WTC11 (cell line): ENCODE data around the gene SART1. TPM values are rescaled to one million over a fixed set of nuclear protein-coding genes. Genes with fewer than 3 reads are reported as not detected.
A peak's percentile ranks its signal among the peaks of the same experiment; 100 is the strongest.
"Not testable (repeated sequence)": the region's sequence is repeated elsewhere in the genome, so short reads cannot be mapped to it uniquely, and the experiment has no call there.

ENCODE experiments used
- ATAC-seq: fragments of 200-7000 bp; cut with Tn5 transposase; 2 replicates; pipeline ENCODE4 v1.10.0; 2021; ENCODE audit warnings: mild to moderate bottlenecking, moderate library complexity
- CTCF ChIA-PET: fragments of 300-600 bp; sonication (Branson Sonifier 250); formaldehyde crosslinking; loops from one replicate; lab custom pipeline; 2021; ENCODE audit warnings: antibody characterized with exemption; lab: Charles Lee
- POLR2A ChIA-PET: fragments of 350-600 bp; sonication (Branson Sonifier 250); formaldehyde crosslinking; loops from one replicate; lab custom pipeline; 2021; ENCODE audit warnings: antibody characterized with exemption; lab: Charles Lee
- DNase-seq: peaks from one replicate; pipeline ENCODE4 v3.0.0; 2021; ENCODE audit warnings: low spot score
- H3K27ac Mint-ChIP-seq: 2 replicates; pipeline ENCODE4 v1.8.0; 2021; ENCODE audit warnings: mixed read lengths
- H3K27me3 Mint-ChIP-seq: 2 replicates; pipeline ENCODE4 v1.8.0; 2021; ENCODE audit warnings: low read depth, mild to moderate bottlenecking, moderate library complexity, mixed read lengths
- H3K36me3 Mint-ChIP-seq: 2 replicates; pipeline ENCODE4 v1.8.0; 2021; ENCODE audit warnings: mixed read lengths
- H3K4me1 Mint-ChIP-seq: 2 replicates; pipeline ENCODE4 v1.8.0; 2022; ENCODE audit warnings: mixed read lengths
- H3K4me3 Mint-ChIP-seq: 2 replicates; pipeline ENCODE4 v1.8.0; 2021; ENCODE audit warnings: mild to moderate bottlenecking, moderate library complexity, mixed read lengths
- H3K9me3 Mint-ChIP-seq: 2 replicates; pipeline ENCODE4 v1.8.0; 2021; ENCODE audit warnings: mixed read lengths
- FOXP1 ChIP-seq: sonication (generic); formaldehyde crosslinking; IDR thresholded peaks from 2 replicates; pipeline ENCODE4 v1.8.0; 2022; ENCODE audit warnings: missing genetic modification reagents, mild to moderate bottlenecking, moderate library complexity, borderline replicate concordance
- IRF2 ChIP-seq: sonication (generic); formaldehyde crosslinking; IDR thresholded peaks from 2 replicates; pipeline ENCODE4 v1.8.0; 2022; ENCODE audit warnings: low read depth, missing genetic modification reagents, borderline replicate concordance
- JAZF1 ChIP-seq: fragments of 250-450 bp; sonication (Bioruptor Pico); IDR thresholded peaks from 2 replicates; pipeline ENCODE4 v1.9.0; 2021; ENCODE audit warnings: moderate library complexity, mild to moderate bottlenecking, inconsistent platforms
- NR1H2 ChIP-seq: sonication (generic); formaldehyde crosslinking; IDR thresholded peaks from 2 replicates; pipeline ENCODE4 v1.9.0; 2021; ENCODE audit warnings: mild to moderate bottlenecking, moderate library complexity, missing genetic modification reagents
- PRRX2 ChIP-seq: fragments of 250-450 bp; sonication (Bioruptor Pico); IDR thresholded peaks from 2 replicates; pipeline ENCODE4 v1.8.0; 2021; ENCODE audit warnings: mild to moderate bottlenecking
- RORB ChIP-seq: fragments of 250-450 bp; sonication (Bioruptor Pico); IDR thresholded peaks from 2 replicates; pipeline ENCODE4 v1.9.0; 2021; ENCODE audit warnings: mild to moderate bottlenecking
- SMAD4 ChIP-seq: sonication (generic); formaldehyde crosslinking; IDR thresholded peaks from 2 replicates; pipeline ENCODE4 v1.8.0; 2022; ENCODE audit warnings: mild to moderate bottlenecking, missing genetic modification reagents
- ZNF219 ChIP-seq: sonication (generic); formaldehyde crosslinking; IDR thresholded peaks from 2 replicates; pipeline ENCODE4 v1.8.0; 2023; ENCODE audit warnings: missing genetic modification reagents, mild to moderate bottlenecking, borderline replicate concordance
- ZNF317 ChIP-seq: sonication (generic); formaldehyde crosslinking; IDR thresholded peaks from 2 replicates; pipeline ENCODE4 v1.8.1; 2023; ENCODE audit warnings: low read depth, mild to moderate bottlenecking, moderate library complexity, missing genetic modification reagents, borderline replicate concordance
- ZNF671 ChIP-seq: fragments of 250-450 bp; sonication (Bioruptor Pico); IDR thresholded peaks from 2 replicates; pipeline ENCODE4 v1.8.0; 2021; ENCODE audit warnings: mild to moderate bottlenecking
- total RNA-seq: library from RNA; stranded (reverse); gene quantifications from 3 replicates; pipeline ENCODE4 v1.2.3, GENCODE V29; 2021
- TF ChIP-seq, protein P1 (sequence below): sonication (generic); formaldehyde crosslinking; IDR thresholded peaks from 2 replicates; pipeline ENCODE4 v1.8.0; 2022; ENCODE audit warnings: missing genetic modification reagents
- TF ChIP-seq, protein P2 (sequence below): sonication (generic); formaldehyde crosslinking; IDR thresholded peaks from 2 replicates; pipeline ENCODE4 v1.8.0; 2023; ENCODE audit warnings: missing genetic modification reagents, mild to moderate bottlenecking, borderline replicate concordance
- TF ChIP-seq, protein P3 (sequence below): sonication (generic); formaldehyde crosslinking; IDR thresholded peaks from 2 replicates; pipeline ENCODE4 v1.8.0; 2022; ENCODE audit warnings: mild to moderate bottlenecking, missing genetic modification reagents
- TF ChIP-seq, protein P4 (sequence below): sonication (generic); formaldehyde crosslinking; IDR thresholded peaks from 2 replicates; pipeline ENCODE4 v1.8.1; 2022; ENCODE audit warnings: low read depth, mild to moderate bottlenecking, moderate library complexity, missing genetic modification reagents, borderline replicate concordance
- TF ChIP-seq, protein P5 (sequence below): sonication (generic); formaldehyde crosslinking; conservative IDR thresholded peaks from 2 replicates; pipeline ENCODE4 v1.8.1; 2023; ENCODE audit warnings: mild to moderate bottlenecking, low read depth, missing genetic modification reagents, moderate library complexity

The SART1 gene
- total RNA-seq, 1 experiment from 2014 or later = 57.0 TPM

DNA sequence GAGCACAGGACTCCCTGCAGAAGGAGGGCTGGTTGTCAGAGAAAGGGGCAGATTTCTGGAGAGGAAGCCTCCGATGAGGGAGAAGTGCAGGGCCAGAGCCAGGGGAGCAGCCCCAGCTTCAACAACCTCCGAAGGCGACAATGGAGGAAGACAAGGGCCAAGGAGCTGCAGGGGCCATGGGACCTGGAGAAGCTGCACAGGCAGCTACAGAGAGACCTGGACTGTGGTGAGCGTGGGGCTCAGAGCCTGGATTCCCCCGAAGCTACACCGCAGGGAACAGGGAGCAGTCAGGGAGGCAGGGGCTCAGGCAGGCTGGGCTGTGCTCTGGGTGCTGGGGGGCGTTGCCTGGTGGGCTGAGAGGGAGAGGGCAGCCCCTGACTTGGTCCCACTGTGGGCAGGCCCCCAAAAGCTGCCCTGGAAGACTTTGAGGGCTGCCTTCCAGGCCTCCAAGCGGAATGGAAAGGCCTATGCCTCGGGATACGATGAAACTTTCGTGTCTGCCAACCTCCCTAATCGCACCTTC, 13.9 kb upstream of the SART1 start:
- Mint-ChIP-seq H3K27ac (peak overlapping the region; percentile 47), H3K4me3 (no peak overlapping the region), H3K27me3 (no peaks in the 10 kb centered on the region), H3K4me1 (peaks cover 31% of the 10 kb centered on the region), H3K9me3 (no peaks in the 10 kb centered on the region), H3K36me3 (no peaks in the 10 kb centered on the region)
- POLR2A ChIA-PET = interaction anchor here (1.0 kb wide), 1 partner anchor 47 kb away, joined by 3 read pairs; the partner anchor contains the start of gene FOSL1
- no peak for DNase-seq
- CTCF ChIA-PET = interaction anchor here (0.7 to 3.9 kb wide), 7 partner anchors 10 to 168 kb away, joined by 3 to 29 read pairs (median 7); partner anchors contain the start of genes AP5B1 and FIBP
- ATAC-seq = no peak
- TF ChIP-seq RORB = no peak
- TF ChIP-seq ZNF317 (CRISPR knock-in tag) = no peak
- no peak for TF ChIP-seq ZNF219 (CRISPR knock-in tag)
- no peak for TF ChIP-seq SMAD4
- no peak for TF ChIP-seq NR1H2 (CRISPR knock-in tag)
- TF ChIP-seq FOXP1 (CRISPR knock-in tag) = no peak
- no peak for TF ChIP-seq IRF2 (CRISPR knock-in tag)
- TF ChIP-seq, protein P1, sequence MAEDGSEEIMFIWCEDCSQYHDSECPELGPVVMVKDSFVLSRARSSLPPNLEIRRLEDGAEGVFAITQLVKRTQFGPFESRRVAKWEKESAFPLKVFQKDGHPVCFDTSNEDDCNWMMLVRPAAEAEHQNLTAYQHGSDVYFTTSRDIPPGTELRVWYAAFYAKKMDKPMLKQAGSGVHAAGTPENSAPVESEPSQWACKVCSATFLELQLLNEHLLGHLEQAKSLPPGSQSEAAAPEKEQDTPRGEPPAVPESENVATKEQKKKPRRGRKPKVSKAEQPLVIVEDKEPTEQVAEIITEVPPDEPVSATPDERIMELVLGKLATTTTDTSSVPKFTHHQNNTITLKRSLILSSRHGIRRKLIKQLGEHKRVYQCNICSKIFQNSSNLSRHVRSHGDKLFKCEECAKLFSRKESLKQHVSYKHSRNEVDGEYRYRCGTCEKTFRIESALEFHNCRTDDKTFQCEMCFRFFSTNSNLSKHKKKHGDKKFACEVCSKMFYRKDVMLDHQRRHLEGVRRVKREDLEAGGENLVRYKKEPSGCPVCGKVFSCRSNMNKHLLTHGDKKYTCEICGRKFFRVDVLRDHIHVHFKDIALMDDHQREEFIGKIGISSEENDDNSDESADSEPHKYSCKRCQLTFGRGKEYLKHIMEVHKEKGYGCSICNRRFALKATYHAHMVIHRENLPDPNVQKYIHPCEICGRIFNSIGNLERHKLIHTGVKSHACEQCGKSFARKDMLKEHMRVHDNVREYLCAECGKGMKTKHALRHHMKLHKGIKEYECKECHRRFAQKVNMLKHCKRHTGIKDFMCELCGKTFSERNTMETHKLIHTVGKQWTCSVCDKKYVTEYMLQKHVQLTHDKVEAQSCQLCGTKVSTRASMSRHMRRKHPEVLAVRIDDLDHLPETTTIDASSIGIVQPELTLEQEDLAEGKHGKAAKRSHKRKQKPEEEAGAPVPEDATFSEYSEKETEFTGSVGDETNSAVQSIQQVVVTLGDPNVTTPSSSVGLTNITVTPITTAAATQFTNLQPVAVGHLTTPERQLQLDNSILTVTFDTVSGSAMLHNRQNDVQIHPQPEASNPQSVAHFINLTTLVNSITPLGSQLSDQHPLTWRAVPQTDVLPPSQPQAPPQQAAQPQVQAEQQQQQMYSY (CRISPR knock-in tag) = no peak
- TF ChIP-seq, protein P2, sequence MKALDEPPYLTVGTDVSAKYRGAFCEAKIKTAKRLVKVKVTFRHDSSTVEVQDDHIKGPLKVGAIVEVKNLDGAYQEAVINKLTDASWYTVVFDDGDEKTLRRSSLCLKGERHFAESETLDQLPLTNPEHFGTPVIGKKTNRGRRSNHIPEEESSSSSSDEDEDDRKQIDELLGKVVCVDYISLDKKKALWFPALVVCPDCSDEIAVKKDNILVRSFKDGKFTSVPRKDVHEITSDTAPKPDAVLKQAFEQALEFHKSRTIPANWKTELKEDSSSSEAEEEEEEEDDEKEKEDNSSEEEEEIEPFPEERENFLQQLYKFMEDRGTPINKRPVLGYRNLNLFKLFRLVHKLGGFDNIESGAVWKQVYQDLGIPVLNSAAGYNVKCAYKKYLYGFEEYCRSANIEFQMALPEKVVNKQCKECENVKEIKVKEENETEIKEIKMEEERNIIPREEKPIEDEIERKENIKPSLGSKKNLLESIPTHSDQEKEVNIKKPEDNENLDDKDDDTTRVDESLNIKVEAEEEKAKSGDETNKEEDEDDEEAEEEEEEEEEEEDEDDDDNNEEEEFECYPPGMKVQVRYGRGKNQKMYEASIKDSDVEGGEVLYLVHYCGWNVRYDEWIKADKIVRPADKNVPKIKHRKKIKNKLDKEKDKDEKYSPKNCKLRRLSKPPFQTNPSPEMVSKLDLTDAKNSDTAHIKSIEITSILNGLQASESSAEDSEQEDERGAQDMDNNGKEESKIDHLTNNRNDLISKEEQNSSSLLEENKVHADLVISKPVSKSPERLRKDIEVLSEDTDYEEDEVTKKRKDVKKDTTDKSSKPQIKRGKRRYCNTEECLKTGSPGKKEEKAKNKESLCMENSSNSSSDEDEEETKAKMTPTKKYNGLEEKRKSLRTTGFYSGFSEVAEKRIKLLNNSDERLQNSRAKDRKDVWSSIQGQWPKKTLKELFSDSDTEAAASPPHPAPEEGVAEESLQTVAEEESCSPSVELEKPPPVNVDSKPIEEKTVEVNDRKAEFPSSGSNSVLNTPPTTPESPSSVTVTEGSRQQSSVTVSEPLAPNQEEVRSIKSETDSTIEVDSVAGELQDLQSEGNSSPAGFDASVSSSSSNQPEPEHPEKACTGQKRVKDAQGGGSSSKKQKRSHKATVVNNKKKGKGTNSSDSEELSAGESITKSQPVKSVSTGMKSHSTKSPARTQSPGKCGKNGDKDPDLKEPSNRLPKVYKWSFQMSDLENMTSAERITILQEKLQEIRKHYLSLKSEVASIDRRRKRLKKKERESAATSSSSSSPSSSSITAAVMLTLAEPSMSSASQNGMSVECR = no peak
- TF ChIP-seq JAZF1 (CRISPR knock-in tag) = no peak
- TF ChIP-seq, protein P3, sequence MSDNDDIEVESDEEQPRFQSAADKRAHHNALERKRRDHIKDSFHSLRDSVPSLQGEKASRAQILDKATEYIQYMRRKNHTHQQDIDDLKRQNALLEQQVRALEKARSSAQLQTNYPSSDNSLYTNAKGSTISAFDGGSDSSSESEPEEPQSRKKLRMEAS (CRISPR knock-in tag) = no peak
- TF ChIP-seq PRRX2 (CRISPR knock-in tag) = no peak
- TF ChIP-seq, protein P4, sequence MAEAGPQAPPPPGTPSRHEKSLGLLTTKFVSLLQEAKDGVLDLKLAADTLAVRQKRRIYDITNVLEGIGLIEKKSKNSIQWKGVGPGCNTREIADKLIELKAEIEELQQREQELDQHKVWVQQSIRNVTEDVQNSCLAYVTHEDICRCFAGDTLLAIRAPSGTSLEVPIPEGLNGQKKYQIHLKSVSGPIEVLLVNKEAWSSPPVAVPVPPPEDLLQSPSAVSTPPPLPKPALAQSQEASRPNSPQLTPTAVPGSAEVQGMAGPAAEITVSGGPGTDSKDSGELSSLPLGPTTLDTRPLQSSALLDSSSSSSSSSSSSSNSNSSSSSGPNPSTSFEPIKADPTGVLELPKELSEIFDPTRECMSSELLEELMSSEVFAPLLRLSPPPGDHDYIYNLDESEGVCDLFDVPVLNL = no peak
- no peak for TF ChIP-seq ZNF671 (CRISPR knock-in tag)
- TF ChIP-seq, protein P5, sequence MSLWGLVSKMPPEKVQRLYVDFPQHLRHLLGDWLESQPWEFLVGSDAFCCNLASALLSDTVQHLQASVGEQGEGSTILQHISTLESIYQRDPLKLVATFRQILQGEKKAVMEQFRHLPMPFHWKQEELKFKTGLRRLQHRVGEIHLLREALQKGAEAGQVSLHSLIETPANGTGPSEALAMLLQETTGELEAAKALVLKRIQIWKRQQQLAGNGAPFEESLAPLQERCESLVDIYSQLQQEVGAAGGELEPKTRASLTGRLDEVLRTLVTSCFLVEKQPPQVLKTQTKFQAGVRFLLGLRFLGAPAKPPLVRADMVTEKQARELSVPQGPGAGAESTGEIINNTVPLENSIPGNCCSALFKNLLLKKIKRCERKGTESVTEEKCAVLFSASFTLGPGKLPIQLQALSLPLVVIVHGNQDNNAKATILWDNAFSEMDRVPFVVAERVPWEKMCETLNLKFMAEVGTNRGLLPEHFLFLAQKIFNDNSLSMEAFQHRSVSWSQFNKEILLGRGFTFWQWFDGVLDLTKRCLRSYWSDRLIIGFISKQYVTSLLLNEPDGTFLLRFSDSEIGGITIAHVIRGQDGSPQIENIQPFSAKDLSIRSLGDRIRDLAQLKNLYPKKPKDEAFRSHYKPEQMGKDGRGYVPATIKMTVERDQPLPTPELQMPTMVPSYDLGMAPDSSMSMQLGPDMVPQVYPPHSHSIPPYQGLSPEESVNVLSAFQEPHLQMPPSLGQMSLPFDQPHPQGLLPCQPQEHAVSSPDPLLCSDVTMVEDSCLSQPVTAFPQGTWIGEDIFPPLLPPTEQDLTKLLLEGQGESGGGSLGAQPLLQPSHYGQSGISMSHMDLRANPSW (CRISPR knock-in tag) = no peak

DNA sequence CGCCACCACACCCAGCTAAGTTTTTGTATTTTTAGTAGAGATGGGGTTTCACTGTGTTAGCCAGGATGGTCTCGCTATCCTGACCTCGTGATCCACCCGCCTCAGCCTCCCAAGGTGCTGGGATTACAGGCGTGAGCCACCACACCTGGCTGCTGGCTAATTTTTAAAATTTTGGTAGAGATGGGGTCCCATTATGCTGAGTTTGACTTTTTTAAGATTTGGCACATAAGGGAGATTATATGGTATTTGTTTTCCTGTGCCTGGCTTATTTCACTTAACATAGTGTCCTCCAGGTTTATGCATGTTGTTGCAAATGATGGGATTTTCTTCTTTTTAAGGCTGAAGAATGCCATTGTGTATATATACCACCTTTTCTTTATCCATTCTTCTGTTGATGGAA, 10.8 kb upstream of the SART1 start:
- DNase-seq, H3K9me3 Mint-ChIP-seq, CTCF ChIA-PET, H3K4me3 Mint-ChIP-seq, H3K27ac Mint-ChIP-seq, POLR2A ChIA-PET, H3K27me3 Mint-ChIP-seq, ATAC-seq, H3K36me3 Mint-ChIP-seq: not testable (repeated sequence)
- peaks cover 19% of the 10 kb centered on the region for H3K4me1 Mint-ChIP-seq

DNA sequence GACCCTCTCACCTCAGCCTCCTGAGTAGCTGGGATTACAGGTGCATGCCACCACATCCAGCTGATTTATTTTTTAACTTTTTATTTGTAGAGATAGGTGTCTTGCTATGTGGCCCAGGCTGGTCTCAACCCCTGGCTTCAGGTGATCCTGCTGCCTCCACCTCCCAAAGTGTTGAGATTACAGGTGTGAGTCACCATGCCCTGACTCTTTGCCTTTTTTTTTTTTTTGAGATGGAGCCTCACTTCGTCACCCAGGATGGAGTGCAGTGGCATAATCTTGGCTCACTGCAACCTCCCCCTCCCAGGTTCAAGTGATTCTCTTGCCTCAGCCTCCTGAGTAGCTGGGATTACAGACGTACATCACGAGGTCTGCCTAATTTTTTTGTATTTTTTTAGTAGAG, 9.9 kb upstream of the SART1 start:
- ATAC-seq = not testable (repeated sequence)
- CTCF ChIA-PET = interaction anchor here (0.9 to 1.7 kb wide), 2 partner anchors 63 to 71 kb away, joined by 3 to 7 read pairs; partner anchors contain the start of gene FIBP

More for the DNA sequence above, 9.9 kb upstream of the SART1 start:
- H3K4me1 Mint-ChIP-seq, POLR2A ChIA-PET, H3K36me3 Mint-ChIP-seq, DNase-seq, H3K4me3 Mint-ChIP-seq, H3K27ac Mint-ChIP-seq, H3K27me3 Mint-ChIP-seq, H3K9me3 Mint-ChIP-seq: not testable (repeated sequence)
